MM.1S (cell line): Measurements from ENCODE around the gene PARP15.
"Not testable (repeated sequence)": the region's sequence is repeated elsewhere in the genome, so short reads cannot be mapped to it uniquely, and the experiment has no call there.

Source experiments
- DNase-seq: peaks from one replicate; pipeline ENCODE4 v3.0.0-alpha.2; 2015
- H2AFZ ChIP-seq: fragments of 300-600 bp; sonication (generic); 2 replicates; pipeline ENCODE4 v1.6.0; 2016; ENCODE audit warnings: antibody characterized with exemption, low read length
- H3F3A ChIP-seq: fragments of 300-600 bp; sonication (generic); 2 replicates; pipeline ENCODE4 v1.6.1; 2016; ENCODE audit warnings: mild to moderate bottlenecking, antibody characterized with exemption, low read length, moderate library complexity, mixed read lengths; ENCODE audit not compliant: insufficient read depth
- H3K27ac ChIP-seq: fragments of 300-600 bp; sonication (generic); 2 replicates; pipeline ENCODE4 v1.5.1; 2016; ENCODE audit warnings: mild to moderate bottlenecking, low read length
- H3K27me3 ChIP-seq: fragments of 300-600 bp; sonication (generic); replicated peaks from 2 replicates; pipeline ENCODE4 v1.6.0; 2016; ENCODE audit warnings: low read length; ENCODE audit not compliant: insufficient read depth
- H3K36me3 ChIP-seq: fragments of 300-600 bp; sonication (generic); replicated peaks from 2 replicates; pipeline ENCODE4 v1.6.1; 2016; ENCODE audit warnings: mild to moderate bottlenecking, low read length, mixed read lengths; ENCODE audit not compliant: insufficient read depth
- H3K4me1 ChIP-seq: fragments of 300-600 bp; sonication (generic); 2 replicates; pipeline ENCODE4 v1.6.1; 2016; ENCODE audit warnings: low read length, mixed read lengths
- H3K4me2 ChIP-seq: fragments of 300-600 bp; sonication (generic); 2 replicates; pipeline ENCODE4 v1.6.0; 2016; ENCODE audit warnings: low read depth, low read length
- H3K4me3 ChIP-seq: fragments of 300-600 bp; sonication (generic); 2 replicates; pipeline ENCODE4 v1.5.1; 2016; ENCODE audit warnings: low read length, mixed read lengths
- H3K79me2 ChIP-seq: fragments of 300-600 bp; sonication (generic); 2 replicates; pipeline ENCODE4 v1.6.1; 2016; ENCODE audit warnings: mixed run types, low read length, mixed read lengths
- H3K9ac ChIP-seq: fragments of 300-600 bp; sonication (generic); 2 replicates; pipeline ENCODE4 v1.6.1; 2016; ENCODE audit warnings: low read length, mixed read lengths
- H3K9me2 ChIP-seq: fragments of 300-600 bp; sonication (generic); replicated peaks from 2 replicates; pipeline ENCODE4 v1.6.1; 2016; ENCODE audit warnings: mild to moderate bottlenecking, low read length, mixed read lengths; ENCODE audit not compliant: insufficient read depth
- H3K9me3 ChIP-seq: fragments of 300-600 bp; sonication (generic); replicated peaks from 2 replicates; pipeline ENCODE4 v1.6.1; 2016; ENCODE audit warnings: mild to moderate bottlenecking, low read length, mixed read lengths; ENCODE audit not compliant: insufficient read depth
- H4K20me1 ChIP-seq: fragments of 300-600 bp; sonication (generic); 2 replicates; pipeline ENCODE4 v1.6.1; 2016; ENCODE audit warnings: mild to moderate bottlenecking, low read length, moderate library complexity, mixed read lengths; ENCODE audit not compliant: insufficient read depth
- EZH2 ChIP-seq: fragments of 300-600 bp; sonication (generic); optimal IDR thresholded peaks from 2 replicates; pipeline ENCODE3; 2017; ENCODE audit warnings: low read depth, mild to moderate bottlenecking, antibody characterized with exemption, low read length, mixed read lengths
- EZH2phosphoT487 ChIP-seq: fragments of 300-600 bp; sonication (generic); IDR thresholded peaks from 2 replicates; pipeline ENCODE4 v1.6.1; 2018; ENCODE audit warnings: antibody characterized with exemption, low read length
- TF ChIP-seq, protein P1 (sequence below): fragments of 300-600 bp; sonication (generic); IDR thresholded peaks from 2 replicates; pipeline ENCODE4 v1.5.1; 2016; ENCODE audit warnings: antibody characterized with exemption, low read length, mixed read lengths

Gene PARP15

DNA sequence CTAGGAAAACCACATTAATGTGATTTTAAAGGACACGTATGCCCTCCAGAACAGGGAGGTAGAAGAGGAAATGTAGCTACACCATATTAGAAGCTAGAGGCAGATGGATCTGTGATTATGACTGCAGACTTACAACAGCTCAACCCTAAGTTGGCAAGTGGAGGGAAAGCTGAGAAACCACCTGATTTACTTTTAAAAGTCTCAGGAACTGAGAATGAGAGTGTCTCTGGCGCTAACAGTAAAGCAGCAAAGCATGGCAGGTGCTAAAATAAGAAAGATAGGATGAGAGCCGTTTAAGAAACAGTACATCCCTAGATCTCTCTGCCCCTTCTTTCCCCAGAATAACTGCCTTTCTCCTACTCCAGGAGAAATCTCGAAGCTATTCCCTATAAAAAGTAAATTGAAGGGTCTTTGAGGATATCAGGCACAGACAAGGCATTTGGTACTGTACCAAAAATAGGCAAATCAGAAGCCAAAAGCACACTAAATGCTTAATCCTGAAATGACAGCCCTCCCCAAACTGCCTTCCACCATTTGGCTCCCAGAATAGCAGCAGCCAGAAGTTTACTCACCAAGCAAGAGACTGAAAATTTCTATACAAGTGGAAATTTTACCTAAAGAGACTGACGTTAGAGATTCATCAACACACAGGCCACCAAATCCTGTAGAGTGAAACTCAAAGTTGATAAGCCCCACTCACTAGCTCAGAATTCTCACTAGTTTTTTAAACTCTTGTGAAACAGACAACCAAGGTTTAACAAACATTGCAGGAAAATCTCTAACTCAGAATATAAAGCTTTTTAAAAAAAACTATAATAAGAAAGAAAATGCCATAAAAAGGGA, 68.9 kb downstream of the PARP15 start:
- Histone ChIP-seq H2AFZ (no peak overlapping the region), H3K4me3 (no peak overlapping the region), H3K36me3 (no peaks in the 10 kb centered on the region)

GRCh38 chr3:122651233-122651907, 73.9 kb downstream of the PARP15 start:
- H3K9ac ChIP-seq, H2AFZ ChIP-seq, H3K27me3 ChIP-seq, H3K36me3 ChIP-seq, H3F3A ChIP-seq, DNase-seq, H4K20me1 ChIP-seq, H3K27ac ChIP-seq, H3K9me3 ChIP-seq, H3K4me1 ChIP-seq, H3K9me2 ChIP-seq, H3K4me2 ChIP-seq, H3K79me2 ChIP-seq, H3K4me3 ChIP-seq: not testable (repeated sequence)

More for the DNA sequence above, 68.9 kb downstream of the PARP15 start:
- DNase-seq: no peak
- Histone ChIP-seq H3K9me2 (no peaks in the 10 kb centered on the region), H3K27me3 (no peaks in the 10 kb centered on the region), H3F3A (no peaks in the 10 kb centered on the region), H3K79me2 (no peaks in the 10 kb centered on the region), H3K9ac (no peak overlapping the region), H3K4me1 (no peaks in the 10 kb centered on the region; the same call in 1 of the 2 replicates), H4K20me1 (no peaks in the 10 kb centered on the region), H3K9me3 (no peaks in the 10 kb centered on the region), H3K27ac (no peak overlapping the region), H3K4me2 (no peak overlapping the region)
- TF ChIP-seq, protein P1, sequence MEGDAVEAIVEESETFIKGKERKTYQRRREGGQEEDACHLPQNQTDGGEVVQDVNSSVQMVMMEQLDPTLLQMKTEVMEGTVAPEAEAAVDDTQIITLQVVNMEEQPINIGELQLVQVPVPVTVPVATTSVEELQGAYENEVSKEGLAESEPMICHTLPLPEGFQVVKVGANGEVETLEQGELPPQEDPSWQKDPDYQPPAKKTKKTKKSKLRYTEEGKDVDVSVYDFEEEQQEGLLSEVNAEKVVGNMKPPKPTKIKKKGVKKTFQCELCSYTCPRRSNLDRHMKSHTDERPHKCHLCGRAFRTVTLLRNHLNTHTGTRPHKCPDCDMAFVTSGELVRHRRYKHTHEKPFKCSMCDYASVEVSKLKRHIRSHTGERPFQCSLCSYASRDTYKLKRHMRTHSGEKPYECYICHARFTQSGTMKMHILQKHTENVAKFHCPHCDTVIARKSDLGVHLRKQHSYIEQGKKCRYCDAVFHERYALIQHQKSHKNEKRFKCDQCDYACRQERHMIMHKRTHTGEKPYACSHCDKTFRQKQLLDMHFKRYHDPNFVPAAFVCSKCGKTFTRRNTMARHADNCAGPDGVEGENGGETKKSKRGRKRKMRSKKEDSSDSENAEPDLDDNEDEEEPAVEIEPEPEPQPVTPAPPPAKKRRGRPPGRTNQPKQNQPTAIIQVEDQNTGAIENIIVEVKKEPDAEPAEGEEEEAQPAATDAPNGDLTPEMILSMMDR: no peak
- TF ChIP-seq EZH2: no peak
- TF ChIP-seq EZH2phosphoT487: no peak

DNA sequence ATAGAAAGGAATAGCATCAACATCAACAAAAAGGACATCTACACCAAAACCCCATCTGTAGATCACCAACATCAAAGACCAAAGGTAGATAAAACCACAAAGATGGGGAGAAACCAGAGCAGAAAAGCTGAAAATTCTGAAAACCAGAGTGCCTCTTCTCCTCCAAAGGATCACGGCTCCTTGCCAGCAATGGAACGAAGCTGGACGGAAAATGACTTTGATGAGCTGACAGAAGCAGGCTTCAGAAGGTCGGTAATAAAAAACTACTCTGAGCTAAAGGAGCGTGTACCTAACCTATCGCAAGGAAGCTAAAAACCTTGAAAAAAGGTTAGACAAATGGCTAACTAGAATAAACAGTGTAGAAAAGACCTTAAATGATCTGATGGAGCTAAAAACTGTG, 74.5 kb downstream of the PARP15 start:
- not testable (repeated sequence) for H3K79me2 ChIP-seq, H3K27ac ChIP-seq, H3K9ac ChIP-seq, H3F3A ChIP-seq, DNase-seq, H3K36me3 ChIP-seq, H2AFZ ChIP-seq, H3K4me3 ChIP-seq, H3K27me3 ChIP-seq, H3K4me1 ChIP-seq, H3K9me2 ChIP-seq, H3K9me3 ChIP-seq, H3K4me2 ChIP-seq, H4K20me1 ChIP-seq

DNA sequence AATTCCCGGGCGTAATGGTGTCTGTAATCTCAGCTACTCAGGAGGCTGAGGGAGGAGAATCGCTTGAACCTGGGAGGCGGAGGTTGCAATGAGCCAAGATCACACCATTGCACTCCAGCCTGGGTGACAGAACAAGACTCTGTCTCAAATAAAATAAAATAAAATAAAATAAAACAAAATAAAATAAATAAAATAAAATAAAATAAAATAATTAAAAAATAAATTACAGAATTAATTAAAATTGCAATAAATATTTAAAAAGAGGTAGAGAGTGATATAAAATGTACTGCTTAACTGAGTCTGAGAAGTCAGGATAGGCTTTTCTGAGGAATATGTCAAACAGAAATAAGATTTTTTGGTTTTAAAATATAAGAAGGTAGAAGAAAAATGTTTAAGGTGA, 80.9 kb downstream of the PARP15 start:
- DNase-seq, H3K9ac ChIP-seq, H3K27ac ChIP-seq, H3F3A ChIP-seq, H3K27me3 ChIP-seq, H3K36me3 ChIP-seq, H2AFZ ChIP-seq, H3K9me2 ChIP-seq, H3K79me2 ChIP-seq, H3K4me2 ChIP-seq, H3K4me1 ChIP-seq, H3K4me3 ChIP-seq, H3K9me3 ChIP-seq, H4K20me1 ChIP-seq: not testable (repeated sequence)
